GM23248 (cell line): ENCODE measurements around the gene SH2D5.

Experiments
- EZH2 ChIP-seq: fragments of 200-600 bp; sonication (generic); IDR thresholded peaks from 2 replicates; pipeline ENCODE4 v1.6.1; 2018; ENCODE audit warnings: antibody characterized with exemption, mild to moderate bottlenecking; ENCODE audit not compliant: insufficient read depth, poor library complexity, severe bottlenecking
- EZH2phosphoT487 ChIP-seq: fragments of 200-600 bp; sonication (generic); IDR thresholded peaks from 2 replicates; pipeline ENCODE4 v1.6.1; 2018; ENCODE audit warnings: antibody characterized with exemption, moderate library complexity, mild to moderate bottlenecking, low read depth; ENCODE audit not compliant: insufficient read depth

GRCh38 chr1:20701446-20701845 lies 31.1 kb downstream of the SH2D5 start:
- no peak for TF ChIP-seq EZH2
- no peak for TF ChIP-seq EZH2phosphoT487
